Smooth muscle cell (in vitro differentiated cells): Measurements from ENCODE around the gene OAS2. TPM values are rescaled to one million over a fixed set of nuclear protein-coding genes. Genes with fewer than 3 reads are reported as not detected.

Source experiments
- DNase-seq: peaks from one replicate; lab custom pipeline; 2025; ENCODE audit not compliant: unreplicated experiment; lab: John Stamatoyannopoulos, UW
- H2AFZ ChIP-seq: fragments of 200-600 bp; sonication (generic); 2 replicates; pipeline ENCODE4 v1.6.0; 2016; ENCODE audit warnings: antibody characterized with exemption, low read depth, mild to moderate bottlenecking
- H3F3A ChIP-seq: fragments of 200-600 bp; sonication (generic); 2 replicates; pipeline ENCODE4 v1.6.0; 2017; ENCODE audit warnings: antibody characterized with exemption, low read depth
- H3K27ac ChIP-seq: fragments of 200-600 bp; sonication (generic); 2 replicates; pipeline ENCODE4 v1.5.1; 2016; ENCODE audit warnings: low read depth, mild to moderate bottlenecking
- H3K27me3 ChIP-seq: fragments of 200-600 bp; sonication (generic); 2 replicates; pipeline ENCODE4 v1.6.1; 2016; ENCODE audit warnings: low read depth, mild to moderate bottlenecking
- H3K36me3 ChIP-seq: fragments of 200-600 bp; sonication (generic); 2 replicates; pipeline ENCODE4 v1.5.1; 2016; ENCODE audit warnings: low read depth
- H3K4me1 ChIP-seq: fragments of 200-600 bp; sonication (generic); 2 replicates; pipeline ENCODE4 v1.5.1; 2016; ENCODE audit warnings: low read depth
- H3K4me2 ChIP-seq: fragments of 200-600 bp; sonication (generic); 2 replicates; pipeline ENCODE4 v1.6.0; 2016; ENCODE audit warnings: mild to moderate bottlenecking
- H3K4me3 ChIP-seq: fragments of 200-600 bp; sonication (generic); 2 replicates; pipeline ENCODE4 v1.5.1; 2016; ENCODE audit warnings: mild to moderate bottlenecking
- H3K79me2 ChIP-seq: fragments of 200-600 bp; sonication (generic); 2 replicates; pipeline ENCODE4 v1.6.0; 2016; ENCODE audit warnings: low read depth, mild to moderate bottlenecking
- H3K9ac ChIP-seq: fragments of 200-600 bp; sonication (generic); 2 replicates; pipeline ENCODE4 v1.6.0; 2016; ENCODE audit warnings: low read depth
- H3K9me3 ChIP-seq: fragments of 200-600 bp; sonication (generic); replicated peaks from 2 replicates; pipeline ENCODE4 v1.5.1; 2016; ENCODE audit warnings: low read depth
- H4K20me1 ChIP-seq: fragments of 200-600 bp; sonication (generic); 2 replicates; pipeline ENCODE4 v1.6.0; 2016; ENCODE audit warnings: low read depth
- WGBS: methylation state at CpG from one replicate; pipeline ENCODE4 v1.1.7; 2016; ENCODE audit warnings: low lambda C conversion rate; 5-methylcytosine and 5-hydroxymethylcytosine counted together
- polyA plus RNA-seq: library from polyadenylated mRNA; unstranded; fragments of >200 nt; fragmentation: Nextera tagmentation; extraction: Ambion mirVana; gene quantifications from 2 replicates; pipeline ENCODE4 v1.2.1, GENCODE V29; 2016
- total RNA-seq: library from RNA; depleted of rRNA; stranded (reverse); fragments of >200 nt; gene quantifications from 2 replicates; pipeline ENCODE4 v1.2.3, GENCODE V29; 2014
- TF ChIP-seq, protein P1 (sequence below): fragments of 200-600 bp; sonication (generic); IDR thresholded peaks from 2 replicates; pipeline ENCODE4 v1.5.1; 2017; ENCODE audit warnings: borderline replicate concordance, mild to moderate bottlenecking, antibody characterized with exemption; ENCODE audit not compliant: insufficient read depth, poor library complexity, severe bottlenecking

The OAS2 gene
- total and polyA plus RNA-seq, 2 experiments from 2014 or later: not detected

GRCh38 chr12:113056381-113056630, 78.0 kb downstream of the OAS2 start:
- Histone ChIP-seq H3K9me3 (no peaks in the 10 kb centered on the region), H3F3A (no peaks in the 10 kb centered on the region), H3K27ac (no peak overlapping the region), H3K27me3 (peaks cover 88% of the 10 kb centered on the region), H4K20me1 (no peaks in the 10 kb centered on the region), H3K4me1 (peaks cover 8% of the 10 kb centered on the region), H3K4me2 (peak overlapping the region; percentile 88), H3K36me3 (no peaks in the 10 kb centered on the region), H2AFZ (no peak overlapping the region), H3K79me2 (no peaks in the 10 kb centered on the region), H3K9ac (no peak overlapping the region), H3K4me3 (peak overlapping the region; percentile 55)
- no peak for DNase-seq
- WGBS: 22% methylated on average over 8 of the region's 8 CpGs
- TF ChIP-seq, protein P1, sequence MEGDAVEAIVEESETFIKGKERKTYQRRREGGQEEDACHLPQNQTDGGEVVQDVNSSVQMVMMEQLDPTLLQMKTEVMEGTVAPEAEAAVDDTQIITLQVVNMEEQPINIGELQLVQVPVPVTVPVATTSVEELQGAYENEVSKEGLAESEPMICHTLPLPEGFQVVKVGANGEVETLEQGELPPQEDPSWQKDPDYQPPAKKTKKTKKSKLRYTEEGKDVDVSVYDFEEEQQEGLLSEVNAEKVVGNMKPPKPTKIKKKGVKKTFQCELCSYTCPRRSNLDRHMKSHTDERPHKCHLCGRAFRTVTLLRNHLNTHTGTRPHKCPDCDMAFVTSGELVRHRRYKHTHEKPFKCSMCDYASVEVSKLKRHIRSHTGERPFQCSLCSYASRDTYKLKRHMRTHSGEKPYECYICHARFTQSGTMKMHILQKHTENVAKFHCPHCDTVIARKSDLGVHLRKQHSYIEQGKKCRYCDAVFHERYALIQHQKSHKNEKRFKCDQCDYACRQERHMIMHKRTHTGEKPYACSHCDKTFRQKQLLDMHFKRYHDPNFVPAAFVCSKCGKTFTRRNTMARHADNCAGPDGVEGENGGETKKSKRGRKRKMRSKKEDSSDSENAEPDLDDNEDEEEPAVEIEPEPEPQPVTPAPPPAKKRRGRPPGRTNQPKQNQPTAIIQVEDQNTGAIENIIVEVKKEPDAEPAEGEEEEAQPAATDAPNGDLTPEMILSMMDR: no peak

DNA sequence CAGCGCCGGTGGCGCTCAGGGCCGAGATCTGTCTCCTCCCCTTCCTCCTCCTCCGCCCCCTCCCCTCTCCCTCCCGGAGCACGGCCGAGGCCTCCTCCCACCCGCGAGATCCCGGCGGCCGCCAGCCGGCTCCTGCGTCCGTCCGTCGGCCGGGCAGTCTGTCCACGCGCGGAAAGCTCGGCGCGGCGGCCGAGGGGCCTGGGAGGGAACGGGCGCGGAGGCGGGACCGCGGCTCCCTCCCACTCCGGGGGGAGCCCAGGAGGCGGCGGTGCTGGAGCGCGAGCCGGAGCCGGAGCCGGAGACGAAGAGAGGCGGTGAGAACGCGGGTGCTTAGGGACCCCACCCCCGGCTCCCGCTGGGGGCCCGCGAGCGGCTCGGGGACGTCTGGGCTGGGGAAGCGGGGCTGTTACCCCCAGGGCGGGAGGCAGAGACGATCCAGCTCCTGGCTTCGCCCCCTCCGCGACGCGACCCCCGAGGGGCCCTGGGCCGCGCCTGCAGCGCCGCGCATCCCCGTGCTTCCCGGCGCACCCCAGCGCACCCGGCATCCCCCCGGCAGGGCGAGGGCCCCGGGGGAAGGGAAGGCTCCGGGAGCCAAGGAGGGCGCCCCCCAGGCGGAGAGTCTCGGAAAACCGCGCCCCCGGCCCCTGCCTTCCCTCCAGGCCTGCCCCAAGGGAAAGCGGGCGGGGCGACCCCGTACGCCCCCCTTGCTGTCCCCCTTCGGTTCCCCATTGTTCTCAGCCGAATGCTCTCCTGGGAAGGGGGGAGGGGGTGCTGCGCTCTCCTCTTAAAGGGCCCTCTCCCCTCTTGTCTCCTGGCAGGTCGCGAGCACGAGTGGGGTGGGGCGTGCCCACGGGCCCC, 78.5 kb downstream of the OAS2 start, which contains the start of gene DTX1:
DTX1 (plus strand) TSS at position 100 of the 858 bp plus-strand sequence. CDS start 1,463 bp downstream, outside the sequence.
- Histone ChIP-seq H3K9ac (no peak within 1 kb of the TSS), H3K27ac (no peak within 1 kb of the TSS), H3K79me2 (no peaks in the 10 kb centered on the region), H4K20me1 (no peaks in the 10 kb centered on the region), H3K9me3 (no peaks in the 10 kb centered on the region), H3K27me3 (peaks cover 83% of the 10 kb centered on the region), H3K36me3 (no peaks in the 10 kb centered on the region), H3K4me3 (peak within 1 kb of the TSS; percentile 55), H3K4me2 (peak within 1 kb of the TSS; percentile 88), H2AFZ (no peak within 1 kb of the TSS), H3F3A (no peaks in the 10 kb centered on the region), H3K4me1 (peaks cover 8% of the 10 kb centered on the region)
- TF ChIP-seq, protein P1: no peak
- WGBS: 4% methylated on average over 32 of the region's 94 CpGs
- DNase-seq: no peak

DNA sequence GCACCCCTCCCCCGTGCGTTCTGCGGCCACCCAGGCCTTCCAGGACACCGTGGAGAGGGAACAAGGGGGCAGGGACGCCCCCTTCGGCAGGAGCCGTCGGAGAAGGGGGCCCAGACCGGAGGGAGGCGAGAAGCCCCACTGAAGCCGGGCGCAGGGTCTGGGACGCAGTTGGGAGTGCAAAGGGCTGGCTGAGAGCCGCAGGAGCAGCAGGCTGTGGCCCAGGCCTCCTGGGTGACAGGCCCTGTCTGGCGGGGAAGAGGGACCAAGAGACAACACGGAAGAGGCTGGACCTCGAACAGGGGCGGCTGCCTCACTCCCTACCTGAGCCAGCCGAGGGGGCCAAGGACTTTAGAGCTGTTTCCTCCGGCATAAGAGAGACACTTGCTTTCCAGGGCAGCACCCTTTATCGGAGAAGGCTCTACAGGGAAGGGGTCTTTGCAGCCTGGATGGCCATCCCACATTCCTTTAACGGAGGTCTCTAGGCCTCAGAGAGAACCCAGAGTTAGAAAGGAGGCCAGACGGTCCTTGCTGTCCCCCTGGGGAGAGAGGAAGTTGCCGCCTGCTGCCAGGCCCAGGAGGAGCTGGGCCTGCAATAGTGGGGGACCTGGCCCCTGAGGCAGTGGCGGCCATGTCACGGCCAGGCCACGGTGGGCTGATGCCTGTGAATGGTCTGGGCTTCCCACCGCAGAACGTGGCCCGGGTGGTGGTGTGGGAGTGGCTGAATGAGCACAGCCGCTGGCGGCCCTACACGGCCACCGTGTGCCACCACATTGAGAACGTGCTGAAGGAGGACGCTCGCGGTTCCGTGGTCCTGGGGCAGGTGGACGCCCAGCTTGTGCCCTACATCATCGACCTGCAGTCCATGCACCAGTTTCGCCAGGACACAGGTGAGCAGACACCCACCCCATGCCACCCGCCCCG, 79.5 kb downstream of the OAS2 start:
- no peaks in the 10 kb centered on the region for H3F3A ChIP-seq
- no peaks in the 10 kb centered on the region for H3K9me3 ChIP-seq
- TF ChIP-seq, protein P1: no peak
- H3K79me2 ChIP-seq: no peaks in the 10 kb centered on the region
- no peak overlapping the region for H3K4me2 ChIP-seq
- peaks cover 8% of the 10 kb centered on the region for H3K4me1 ChIP-seq
- H3K9ac ChIP-seq: no peak overlapping the region
- 68% methylated on average over 43 of the region's 44 CpGs for WGBS
- no peak for DNase-seq
- H3K36me3 ChIP-seq: no peaks in the 10 kb centered on the region
- H3K27me3 ChIP-seq: peaks cover 73% of the 10 kb centered on the region
- no peak overlapping the region for H2AFZ ChIP-seq
- H3K4me3 ChIP-seq: no peak overlapping the region
- H3K27ac ChIP-seq: no peak overlapping the region
- no peaks in the 10 kb centered on the region for H4K20me1 ChIP-seq
